Ectodermal cell (in vitro differentiated cells): Measurements from ENCODE around the gene CDC40.
"Not testable (repeated sequence)": the region's sequence is repeated elsewhere in the genome, so short reads cannot be mapped to it uniquely, and the experiment has no call there.

Experiments used
- H3K27ac ChIP-seq: 2 replicates; pipeline ENCODE4 v1.7.0; 2013; ENCODE audit warnings: mild to moderate bottlenecking, low read depth, low read length; ENCODE audit not compliant: insufficient read depth, poor library complexity, severe bottlenecking
- H3K27me3 ChIP-seq: 2 replicates; pipeline ENCODE4 v1.7.0; 2013; ENCODE audit warnings: mild to moderate bottlenecking, low read length; ENCODE audit not compliant: insufficient read depth, control insufficient read depth, poor library complexity, severe bottlenecking
- H3K36me3 ChIP-seq: one replicate; pipeline ENCODE4 v1.7.0; 2013; ENCODE audit warnings: low read length; ENCODE audit not compliant: control insufficient read depth, insufficient read depth
- H3K4me1 ChIP-seq: one replicate; pipeline ENCODE4 v1.7.0; 2013; ENCODE audit warnings: low read length; ENCODE audit not compliant: control insufficient read depth, insufficient read depth
- H3K4me3 ChIP-seq: 2 replicates; pipeline ENCODE4 v1.7.0; 2013; ENCODE audit warnings: low read depth, low read length, control low read depth; ENCODE audit not compliant: insufficient read depth
- H3K9me3 ChIP-seq: 2 replicates; pipeline ENCODE4 v1.7.0; 2013; ENCODE audit warnings: mild to moderate bottlenecking, low read length, moderate library complexity; ENCODE audit not compliant: control insufficient read depth
- WGBS, 2 experiments: methylation state at CpG; one replicate each; pipeline ENCODE4 v1.1.7; 2013; ENCODE audit warnings: missing lambda C conversion rate in 2 of 2; 5-methylcytosine and 5-hydroxymethylcytosine counted together

CDC40 gene

DNA sequence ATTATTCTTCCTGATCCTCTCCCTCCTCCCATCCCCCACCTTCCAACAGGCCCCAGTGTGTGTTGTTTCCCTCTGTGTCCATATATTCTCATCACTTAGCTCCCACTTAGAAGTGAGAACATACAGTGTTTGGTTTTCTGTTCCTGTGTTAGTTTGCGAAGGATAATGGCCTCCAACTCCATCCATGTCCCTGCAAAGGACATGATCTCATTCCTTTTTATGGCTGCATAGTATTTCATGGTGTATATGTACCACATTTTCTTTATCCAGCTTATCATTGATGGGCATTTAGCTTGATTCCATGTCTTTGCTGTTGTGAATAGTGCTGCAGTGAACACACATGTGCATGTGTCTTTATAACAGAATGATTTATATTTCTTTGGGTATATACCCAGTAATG lies 55.8 kb downstream of the CDC40 start:
- 67 to 92% methylated on average over 1 of the region's 1 CpG for WGBS, 2 experiments
- H3K4me3 ChIP-seq, H3K27me3 ChIP-seq, H3K9me3 ChIP-seq, H3K4me1 ChIP-seq, H3K36me3 ChIP-seq, H3K27ac ChIP-seq: not testable (repeated sequence)

DNA sequence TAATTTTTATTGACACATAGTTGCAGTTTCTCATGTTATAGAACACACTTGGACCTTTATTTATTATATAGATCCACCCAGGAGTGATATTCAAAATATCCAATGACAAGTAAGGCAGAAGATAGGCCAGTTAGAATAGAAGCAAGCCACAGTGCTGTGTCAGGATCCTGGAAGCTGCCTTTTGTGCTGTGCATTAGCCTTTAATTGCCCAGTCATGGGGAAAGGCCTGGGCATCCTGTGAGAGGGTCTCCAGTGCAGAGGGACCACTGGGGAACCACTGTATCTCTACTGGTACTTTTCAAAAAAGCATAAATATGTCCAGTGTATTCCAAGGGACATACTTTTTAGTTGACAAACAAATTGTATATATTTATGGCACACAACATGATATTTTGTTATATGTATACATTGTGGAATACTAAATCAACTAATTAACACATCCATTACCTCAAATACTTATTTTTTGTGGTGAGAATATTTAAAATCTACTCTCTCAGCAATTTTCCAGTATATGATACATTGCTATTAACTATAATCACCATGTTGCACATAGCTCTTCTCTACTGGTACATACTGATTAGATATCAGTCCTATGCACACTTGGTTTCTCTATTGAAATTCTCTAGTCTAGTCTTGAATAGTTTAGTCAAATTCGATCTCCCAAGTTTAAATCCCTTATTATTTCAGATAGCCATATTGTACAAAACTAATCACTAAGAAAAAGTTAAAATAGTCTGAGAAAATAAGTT lies 59.5 kb downstream of the CDC40 start:
- H3K4me3 ChIP-seq, result no peak overlapping the region
- H3K9me3 ChIP-seq, result no peaks in the 10 kb centered on the region
- WGBS, 2 experiments, result 89% methylated on average over 1 of the region's 1 CpG; no CpG with 5 or more reads in 1 of the 2 experiments
- no peaks in the 10 kb centered on the region for H3K36me3 ChIP-seq
- no peak overlapping the region for H3K27ac ChIP-seq
- H3K27me3 ChIP-seq, result no peaks in the 10 kb centered on the region
- no peaks in the 10 kb centered on the region for H3K4me1 ChIP-seq

GRCh38 chr6:110244621-110245020 lies 64.4 kb downstream of the CDC40 start:
- not testable (repeated sequence) for H3K9me3 ChIP-seq, H3K4me1 ChIP-seq, H3K27ac ChIP-seq, H3K27me3 ChIP-seq, H3K4me3 ChIP-seq, H3K36me3 ChIP-seq
- WGBS, 2 experiments, result 90 to 91% methylated on average over 3 of the region's 3 CpGs

- Histone ChIP-seq H3K27ac (no peak overlapping the region), H3K27me3 (no peaks in the 10 kb centered on the region), H3K9me3 (no peaks in the 10 kb centered on the region), H3K36me3 (no peaks in the 10 kb centered on the region), H3K4me3 (no peak overlapping the region), H3K4me1 (no peaks in the 10 kb centered on the region)
- WGBS, 2 experiments, result 86 to 94% methylated on average over 1 to 3 of the region's 3 CpGs
Measured at GRCh38 chr6:110246378-110246777, 66.2 kb downstream of the CDC40 start.

GRCh38 chr6:110246900-110247546 lies 66.8 kb downstream of the CDC40 start:
- Histone ChIP-seq H3K27me3 (no peaks in the 10 kb centered on the region), H3K4me1 (no peaks in the 10 kb centered on the region), H3K27ac (no peak overlapping the region), H3K36me3 (no peaks in the 10 kb centered on the region), H3K9me3 (no peaks in the 10 kb centered on the region), H3K4me3 (no peak overlapping the region)
- WGBS, 2 experiments, result 97 to 98% methylated on average over 2 to 3 of the region's 3 CpGs

- H3K27ac ChIP-seq, result no peak overlapping the region
- H3K9me3 ChIP-seq, result no peaks in the 10 kb centered on the region
- H3K36me3 ChIP-seq, result no peaks in the 10 kb centered on the region
- no peak overlapping the region for H3K4me3 ChIP-seq
- 81 to 82% methylated on average over 3 of the region's 4 CpGs for WGBS, 2 experiments
- no peaks in the 10 kb centered on the region for H3K27me3 ChIP-seq
- no peaks in the 10 kb centered on the region for H3K4me1 ChIP-seq
Measured at GRCh38 chr6:110250058-110250457, 69.8 kb downstream of the CDC40 start.

GRCh38 chr6:110250838-110251237 lies 70.6 kb downstream of the CDC40 start:
- WGBS, 2 experiments, result 73 to 76% methylated on average over 5 of the region's 5 CpGs
- Histone ChIP-seq H3K27me3 (no peaks in the 10 kb centered on the region), H3K27ac (no peak overlapping the region), H3K4me1 (no peaks in the 10 kb centered on the region), H3K4me3 (no peak overlapping the region), H3K36me3 (no peaks in the 10 kb centered on the region), H3K9me3 (no peaks in the 10 kb centered on the region)

- Histone ChIP-seq H3K27me3 (no peaks in the 10 kb centered on the region), H3K27ac (no peak overlapping the region), H3K4me1 (no peaks in the 10 kb centered on the region), H3K9me3 (no peaks in the 10 kb centered on the region), H3K36me3 (no peaks in the 10 kb centered on the region), H3K4me3 (no peak overlapping the region)
- WGBS, 2 experiments, result 8 to 21% methylated on average over 5 of the region's 5 CpGs
Measured at GRCh38 chr6:110255211-110255750, 75.1 kb downstream of the CDC40 start.

GRCh38 chr6:110256366-110256765 lies 76.1 kb downstream of the CDC40 start:
- 91% methylated on average over 2 of the region's 2 CpGs for WGBS, 2 experiments
- no peak overlapping the region for H3K27ac ChIP-seq
- H3K4me3 ChIP-seq, result no peak overlapping the region
- no peaks in the 10 kb centered on the region for H3K4me1 ChIP-seq
- no peaks in the 10 kb centered on the region for H3K9me3 ChIP-seq
- no peaks in the 10 kb centered on the region for H3K36me3 ChIP-seq
- no peaks in the 10 kb centered on the region for H3K27me3 ChIP-seq

DNA sequence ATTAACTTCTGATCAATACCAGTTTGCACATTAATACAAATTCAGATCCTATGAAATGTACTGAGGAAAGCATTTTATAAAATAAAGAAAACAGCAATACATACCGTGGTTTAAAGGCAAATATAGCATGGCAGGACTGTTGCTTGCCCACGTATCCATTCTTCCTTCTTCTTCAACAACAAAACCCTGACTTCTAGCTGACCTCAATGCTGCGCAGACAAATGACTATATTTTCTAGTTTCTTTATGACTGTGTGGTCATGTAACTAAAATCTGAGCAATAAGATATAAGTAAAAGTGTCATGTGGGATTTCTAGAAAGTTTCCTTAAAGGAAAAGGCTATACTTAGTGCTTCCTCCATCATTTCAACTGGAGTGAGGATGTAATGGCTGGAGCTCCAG lies 85.0 kb downstream of the CDC40 start:
- no peak overlapping the region for H3K27ac ChIP-seq
- H3K4me1 ChIP-seq, result peaks cover 4% of the 10 kb centered on the region
- H3K4me3 ChIP-seq, result no peak overlapping the region
- WGBS, 2 experiments, result 95 to 96% methylated on average over 2 to 3 of the region's 3 CpGs
- no peaks in the 10 kb centered on the region for H3K27me3 ChIP-seq
- H3K9me3 ChIP-seq, result no peaks in the 10 kb centered on the region
- no peaks in the 10 kb centered on the region for H3K36me3 ChIP-seq
